SH-SY5Y (cell line): ENCODE data around the gene NSD1.

Experiments
- GATA2 ChIP-seq: IDR thresholded peaks from 2 replicates; pipeline ENCODE4 v1.6.1; 2011; ENCODE audit warnings: mild to moderate bottlenecking, low read depth, low read length
- GATA3 ChIP-seq: IDR thresholded peaks from 2 replicates; pipeline ENCODE4 v1.6.1; 2011; ENCODE audit warnings: low read depth, mild to moderate bottlenecking, low read length, moderate library complexity

GRCh38 chr5:177146891-177147638 is 13.5 kb downstream of the NSD1 start:
- TF ChIP-seq GATA3 (no peak), GATA2 (no peak)
